ENCODE data around the gene FBLIM1.

Gene FBLIM1

GRCh38 chr1:15786581-15786980 lies 28.0 kb downstream of the FBLIM1 start:
- peaks cover 25% of the 10 kb centered on the region for H3K36me3 ChIP-seq (replicated peaks)
- H3K27ac ChIP-seq = no peak overlapping the region
- no peak for DNase-seq
- H3K27me3 ChIP-seq (replicated peaks) = no peaks in the 10 kb centered on the region
- no peak overlapping the region for H3K4me3 ChIP-seq (ENCODE audit: low read depth, low read length)
- in situ Hi-C loops (cut with HindIII; ENCODE audit: low pct_ligation_motif_present, low sequenced_read_pairs) = no loop called here
- TF ChIP-seq CTCF (IDR thresholded peaks at IDR 0.05; ENCODE audit: low read depth, low read length, missing control alignments) = no peak

- in situ Hi-C loops (cut with HindIII; ENCODE audit: low pct_ligation_motif_present, low sequenced_read_pairs) = no loop called here
- no peaks in the 10 kb centered on the region for H3K27me3 ChIP-seq (replicated peaks)
- H3K27ac ChIP-seq = peak overlapping the region; percentile 77
- no peak for TF ChIP-seq CTCF (IDR thresholded peaks at IDR 0.05; ENCODE audit: low read depth, low read length, missing control alignments)
- H3K36me3 ChIP-seq (replicated peaks) = peaks cover 21% of the 10 kb centered on the region
- DNase-seq = peak; percentile 81
- H3K4me3 ChIP-seq (ENCODE audit: low read depth, low read length) = no peak overlapping the region
Measured at GRCh38 chr1:15788624-15789301, 30.2 kb downstream of the FBLIM1 start.

DNA sequence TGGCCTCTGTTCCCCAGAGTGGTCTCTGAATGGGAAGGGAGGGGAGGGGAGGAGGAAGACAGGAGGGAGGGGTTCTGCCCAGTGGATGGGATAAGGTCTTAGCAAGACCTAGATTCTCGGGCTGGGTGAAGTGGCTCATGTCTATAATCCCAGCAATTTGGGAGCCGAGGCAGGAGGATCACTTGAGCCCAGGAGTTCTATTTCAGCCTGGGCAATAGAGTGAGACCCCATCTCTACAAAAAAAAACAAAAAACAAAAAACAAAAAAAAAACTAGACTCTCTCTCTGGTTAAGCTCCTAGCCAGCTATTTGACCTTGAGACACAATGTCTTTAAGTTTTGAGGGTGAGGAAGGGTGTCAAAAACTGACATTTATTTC lies 37.5 kb downstream of the FBLIM1 start:
- TF ChIP-seq CTCF (IDR thresholded peaks at IDR 0.05; ENCODE audit: low read depth, low read length, missing control alignments) = no peak
- no peak overlapping the region for H3K4me3 ChIP-seq (ENCODE audit: low read depth, low read length)
- DNase-seq = no peak
- H3K36me3 ChIP-seq (replicated peaks) = no peaks in the 10 kb centered on the region
- H3K27ac ChIP-seq = peak overlapping the region; percentile 86
- in situ Hi-C loops (cut with HindIII; ENCODE audit: low pct_ligation_motif_present, low sequenced_read_pairs) = no loop called here
- no peaks in the 10 kb centered on the region for H3K27me3 ChIP-seq (replicated peaks)

- TF ChIP-seq CTCF (IDR thresholded peaks at IDR 0.05; ENCODE audit: low read depth, low read length, missing control alignments) = no peak
- no peaks in the 10 kb centered on the region for H3K36me3 ChIP-seq (replicated peaks)
- peak overlapping the region; percentile 86 for H3K27ac ChIP-seq
- H3K4me3 ChIP-seq (ENCODE audit: low read depth, low read length) = no peak overlapping the region
- in situ Hi-C loops (cut with HindIII; ENCODE audit: low pct_ligation_motif_present, low sequenced_read_pairs) = no loop called here
- no peak for DNase-seq
- H3K27me3 ChIP-seq (replicated peaks) = no peaks in the 10 kb centered on the region
Measured at GRCh38 chr1:15797614-15798390, 39.2 kb downstream of the FBLIM1 start.

DNA sequence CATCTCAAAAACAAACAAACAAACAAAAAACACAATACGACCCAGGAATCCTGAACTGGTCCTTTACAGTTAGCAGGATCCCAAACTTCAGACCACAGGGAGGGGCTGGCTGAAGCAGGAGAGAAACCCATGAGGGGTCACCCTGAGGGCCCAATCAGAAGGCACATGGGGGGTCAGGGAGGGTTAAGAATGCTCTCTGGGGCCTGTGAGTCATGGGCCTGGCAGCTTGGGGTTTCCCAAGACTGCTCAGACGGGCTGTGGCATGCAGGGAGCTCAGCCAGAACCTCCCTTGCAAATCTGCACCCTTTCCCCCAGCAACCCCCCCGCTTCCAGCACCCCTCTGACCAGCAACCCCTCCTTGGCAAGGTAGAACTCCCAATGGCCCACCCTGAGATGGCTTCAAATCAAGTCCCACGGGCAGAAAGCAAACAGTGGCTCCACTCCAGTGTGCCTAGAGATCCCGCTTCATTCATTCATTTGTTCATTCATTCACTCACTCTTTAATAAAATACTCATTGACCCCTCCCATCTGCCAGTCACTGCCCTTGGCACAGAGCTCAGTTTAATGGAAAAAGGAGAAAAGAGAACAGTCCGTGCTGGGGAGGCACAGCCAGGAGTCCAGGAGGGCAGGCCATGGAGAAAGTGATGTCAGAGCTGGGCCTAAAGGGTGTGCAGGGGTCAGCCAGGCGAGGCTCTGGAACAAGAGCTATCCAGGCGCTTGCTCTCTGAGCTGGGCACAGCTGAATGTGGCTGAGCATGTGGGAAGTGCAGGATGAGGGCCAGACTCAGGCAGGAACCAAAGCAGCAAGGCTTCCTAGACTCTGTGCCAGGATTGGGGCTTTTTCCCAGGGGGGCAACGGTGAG lies 40.6 kb downstream of the FBLIM1 start:
- peak overlapping the region; percentile 86 for H3K27ac ChIP-seq
- DNase-seq = peak; percentile 97
- in situ Hi-C loops (cut with HindIII; ENCODE audit: low pct_ligation_motif_present, low sequenced_read_pairs) = no loop called here

More for the DNA sequence above, 40.6 kb downstream of the FBLIM1 start:
- TF ChIP-seq CTCF (IDR thresholded peaks at IDR 0.05; ENCODE audit: low read depth, low read length, missing control alignments) = no peak
- Histone ChIP-seq H3K27me3 (replicated peaks) (no peaks in the 10 kb centered on the region), H3K4me3 (ENCODE audit: low read depth, low read length) (no peak overlapping the region), H3K36me3 (replicated peaks) (no peaks in the 10 kb centered on the region)
